ENCODE data around the gene MVB12B.

Gene MVB12B

GRCh38 chr9:126456441-126457174 is 130.0 kb downstream of the MVB12B start:
- no peak for DNase-seq

DNA sequence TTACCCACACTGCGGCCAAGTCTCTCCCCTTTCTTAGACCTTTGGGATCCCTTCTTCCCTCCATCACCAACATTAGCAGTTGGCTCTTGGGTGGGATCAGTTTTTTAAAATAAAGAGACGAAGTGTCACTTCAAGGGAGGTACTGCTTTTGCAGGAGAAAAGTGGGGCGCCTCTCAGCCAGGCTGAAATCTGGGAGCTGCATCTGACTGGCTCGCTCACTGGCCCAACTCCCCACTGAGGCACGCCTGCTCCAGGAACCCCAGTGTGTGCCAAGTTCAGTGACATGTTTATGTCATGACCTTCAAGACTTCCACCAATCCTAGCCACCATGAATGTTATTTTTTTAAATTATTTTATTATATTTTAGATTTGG is 130.5 kb downstream of the MVB12B start:
- DNase-seq = no peak

DNA sequence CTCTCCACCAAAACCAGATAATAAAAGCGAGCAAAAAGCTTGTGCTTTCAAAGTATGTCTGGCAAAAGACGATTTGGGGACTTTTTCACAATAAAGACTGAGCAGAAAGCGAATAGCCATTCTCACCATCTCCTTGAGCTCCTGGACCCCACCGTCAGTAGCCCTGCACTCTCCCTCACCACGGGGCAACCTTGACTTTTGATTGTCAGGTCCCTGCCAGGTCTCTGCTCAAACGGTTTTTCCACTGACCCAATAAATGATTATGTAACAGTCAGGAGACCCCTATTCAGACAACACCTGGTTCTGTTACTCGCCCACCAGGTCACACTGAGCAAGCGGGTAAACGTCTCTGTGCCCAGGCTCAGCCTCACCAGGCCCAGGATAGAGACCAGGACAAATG is 131.3 kb downstream of the MVB12B start:
- no peak for DNase-seq

DNA sequence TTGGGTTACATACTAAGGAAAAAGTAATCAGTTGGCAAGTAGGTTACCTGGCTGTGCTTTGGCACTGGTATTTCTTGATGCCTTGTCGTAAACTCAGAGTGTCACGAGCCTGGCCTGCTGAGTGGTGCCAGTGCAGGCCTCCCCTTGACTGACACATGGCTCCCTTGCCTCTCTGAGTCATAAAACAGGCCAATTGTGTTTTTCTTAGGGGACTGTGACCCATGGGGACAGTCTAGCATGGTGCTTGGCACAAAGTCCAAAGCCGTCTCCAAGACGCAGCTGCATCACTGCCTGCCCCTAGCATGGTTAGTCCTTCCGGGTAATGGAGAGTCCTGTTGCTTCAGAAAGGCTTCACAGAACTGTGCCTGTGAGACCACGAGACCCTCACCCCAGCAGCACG is 132.5 kb downstream of the MVB12B start:
- no peak for DNase-seq

- no peak for DNase-seq
Observed at GRCh38 chr9:126459546-126459945, 132.9 kb downstream of the MVB12B start.

DNA sequence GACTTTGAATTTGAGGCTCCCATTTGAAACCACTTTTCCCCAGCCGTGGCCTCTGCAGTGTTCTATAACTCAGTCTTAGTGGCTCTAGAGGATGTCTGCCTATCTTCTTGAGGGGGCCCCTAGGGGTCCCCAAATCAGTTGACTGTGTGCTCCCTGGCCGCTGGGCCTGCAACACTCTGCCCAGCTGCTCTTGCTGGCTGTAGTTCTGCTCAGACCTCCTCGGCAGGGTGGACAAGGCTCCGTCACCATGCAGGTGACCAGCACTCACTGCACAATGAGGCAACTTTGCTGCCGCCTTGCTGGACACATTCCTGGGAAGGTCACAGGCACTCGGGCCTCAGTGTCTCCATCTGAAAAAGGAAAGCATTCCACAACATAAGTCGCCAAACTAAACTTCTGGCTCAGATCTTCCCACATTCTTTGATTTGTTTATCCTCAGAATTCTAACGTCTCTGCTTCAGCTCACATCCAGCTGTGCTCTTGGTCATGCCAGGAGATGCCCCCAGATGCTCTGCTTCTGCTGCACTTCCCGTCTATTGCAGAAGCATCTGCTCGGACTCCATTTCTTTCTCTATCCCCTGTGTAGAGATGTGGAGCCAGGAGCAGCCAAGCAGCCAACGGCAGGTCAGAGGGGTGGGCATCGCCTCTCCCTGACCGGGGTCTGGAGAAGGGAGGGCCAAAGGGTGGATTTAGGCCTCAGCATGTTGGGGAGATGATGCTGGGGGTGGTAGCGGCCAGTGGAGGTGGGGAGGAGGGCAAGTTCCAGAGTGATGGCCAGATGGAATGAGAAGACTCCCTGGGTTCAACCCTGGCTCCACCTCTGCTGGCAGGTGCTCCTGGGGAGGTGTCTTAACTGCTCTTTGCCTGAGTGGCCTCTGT is 133.6 kb downstream of the MVB12B start:
- no peak for DNase-seq

GRCh38 chr9:126461029-126461428 is 134.4 kb downstream of the MVB12B start:
- no peak for DNase-seq

- DNase-seq = no peak
Observed at GRCh38 chr9:126461608-126462007, 135.0 kb downstream of the MVB12B start.

- DNase-seq = no peak
Observed at GRCh38 chr9:126462617-126463016, 136.0 kb downstream of the MVB12B start.

DNA sequence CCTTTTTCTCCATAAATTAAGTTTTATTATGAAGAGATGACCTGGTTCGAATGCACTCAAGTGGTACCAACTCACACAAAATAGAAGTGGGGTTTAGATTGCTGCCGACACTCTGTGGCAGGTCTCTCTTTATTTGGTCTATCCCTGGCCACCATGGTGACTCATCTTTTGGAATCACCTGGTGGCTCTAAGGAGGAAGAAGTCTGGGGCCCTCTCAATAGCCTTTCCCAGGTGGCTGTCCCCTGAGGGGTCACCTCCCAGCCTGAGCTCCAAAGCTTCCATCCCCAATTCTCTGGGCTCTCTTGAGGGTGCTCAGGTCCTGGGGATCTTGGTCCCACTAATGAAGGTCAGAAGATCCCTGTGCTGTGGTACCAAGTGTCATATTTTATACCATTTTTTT is 136.8 kb downstream of the MVB12B start:
- DNase-seq = no peak

GRCh38 chr9:126464694-126465441 is 138.2 kb downstream of the MVB12B start:
- DNase-seq = no peak

DNA sequence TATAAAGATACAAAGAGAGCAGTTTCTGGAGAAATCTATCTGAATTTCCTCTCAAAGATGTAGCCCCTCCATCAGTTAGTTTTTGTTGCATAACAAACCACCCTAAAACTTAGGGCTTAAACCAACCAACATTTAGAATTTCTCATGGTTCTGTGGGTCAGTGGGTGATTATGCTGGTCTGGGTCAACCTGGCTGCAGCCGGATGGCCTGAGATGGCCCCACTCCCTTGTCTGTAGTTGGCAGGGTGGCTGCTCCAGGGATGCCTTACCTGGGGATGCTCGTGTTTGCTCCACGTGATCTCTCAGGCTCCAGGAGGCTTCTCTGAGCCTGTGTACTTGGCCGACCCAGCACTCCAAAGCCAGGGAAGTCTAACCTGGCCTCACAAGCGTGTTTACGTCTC is 139.3 kb downstream of the MVB12B start:
- DNase-seq = no peak

GRCh38 chr9:126468141-126468825 is 141.7 kb downstream of the MVB12B start:
- no peak for DNase-seq

- no peak for DNase-seq
Observed at GRCh38 chr9:126470241-126470993, 143.8 kb downstream of the MVB12B start.

- DNase-seq = peak; percentile 43 to 50
Observed at GRCh38 chr9:126471084-126471624, 144.5 kb downstream of the MVB12B start.

DNA sequence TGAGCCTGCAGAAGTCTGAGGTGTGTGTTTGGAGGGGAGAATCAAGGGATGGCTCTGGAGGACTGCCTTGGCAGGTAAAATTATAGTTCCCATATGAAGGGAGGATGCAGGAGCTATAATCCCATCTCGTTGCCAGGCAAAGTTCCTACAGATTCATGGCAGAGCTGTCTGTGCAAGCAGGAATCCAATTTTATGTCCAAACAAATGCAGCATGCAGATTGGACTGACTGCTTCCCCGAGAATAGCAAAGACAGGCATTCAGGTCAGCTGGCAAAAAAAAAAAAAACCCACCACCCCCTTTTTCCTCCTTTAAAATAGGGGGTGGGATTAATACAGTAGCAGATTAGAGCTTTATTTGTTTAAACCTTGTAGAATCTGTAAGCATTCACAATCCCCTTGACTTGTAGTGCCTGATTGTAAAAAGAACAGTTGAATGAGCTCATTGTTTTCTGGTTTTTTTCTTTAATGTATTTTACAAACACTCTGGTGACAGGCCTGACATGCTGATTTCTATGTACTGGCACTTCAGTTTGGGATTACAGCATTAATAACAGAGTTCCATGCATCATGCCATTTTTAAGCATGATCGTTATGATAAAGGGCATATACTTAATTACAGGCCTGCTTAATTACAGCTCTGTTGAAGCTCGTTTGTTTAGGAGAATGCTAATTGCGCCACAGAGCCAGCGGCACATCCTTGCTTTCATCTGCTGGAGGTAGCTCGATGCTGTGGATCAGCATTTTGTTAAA is 145.7 kb downstream of the MVB12B start:
- no peak for DNase-seq

DNA sequence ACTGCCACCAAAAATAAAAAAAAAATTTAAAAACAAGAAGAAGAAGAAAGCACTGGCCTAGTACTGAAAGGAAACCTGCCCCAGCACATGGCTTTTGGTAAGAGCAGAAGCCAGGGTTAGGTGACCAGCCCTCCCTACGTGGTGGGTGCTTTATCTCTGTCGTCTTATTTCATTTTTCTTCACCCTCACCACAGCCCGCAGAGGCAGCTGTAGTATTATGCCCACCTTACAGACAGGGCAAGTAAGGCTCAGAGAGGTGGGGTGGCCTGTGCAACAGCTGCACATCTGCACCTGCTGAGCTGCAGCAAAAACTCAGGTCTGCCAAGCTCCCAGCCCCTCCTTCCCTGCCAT is 146.3 kb downstream of the MVB12B start:
- no peak for DNase-seq

DNA sequence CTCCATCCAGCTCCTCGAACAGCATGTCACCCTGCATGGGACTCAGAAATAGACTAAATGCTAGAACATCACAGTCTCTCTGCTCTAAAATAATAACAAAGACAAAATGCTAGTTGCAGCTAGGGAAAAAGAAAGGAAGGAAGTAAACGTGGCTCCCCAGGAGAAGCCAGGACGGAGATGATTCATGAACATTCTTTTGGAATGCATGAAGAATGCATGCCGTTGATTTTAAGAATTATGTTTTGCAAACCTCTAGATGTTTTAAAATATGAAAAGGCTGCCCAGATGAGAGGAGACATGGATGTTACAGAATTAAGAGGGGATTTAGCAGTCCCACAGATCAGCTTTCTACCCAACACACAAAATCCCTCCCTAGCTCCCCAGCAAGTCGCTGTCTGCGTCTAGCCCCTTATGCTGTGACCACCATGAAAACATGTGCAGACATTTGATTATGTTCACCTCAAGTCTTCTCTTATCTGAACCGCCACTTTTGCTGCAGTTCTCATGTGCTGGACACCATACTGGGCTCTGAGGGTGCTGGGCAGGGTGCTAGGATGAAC is 147.7 kb downstream of the MVB12B start:
- DNase-seq = no peak

- DNase-seq = no peak
Observed at GRCh38 chr9:126474786-126475485, 148.3 kb downstream of the MVB12B start.

GRCh38 chr9:126475933-126476555 is 149.4 kb downstream of the MVB12B start:
- no peak for DNase-seq
